GM21786 (cell line): ENCODE results near the gene JADE1.
A peak's percentile ranks its signal among the peaks of the same experiment; 100 is the strongest.

Experiments used
- ATAC-seq: cut with Tn5 transposase; IDR thresholded peaks from one replicate; pipeline ENCODE4 v1.9.1; 2021; ENCODE audit not compliant: unreplicated experiment

The JADE1 gene

GRCh38 chr4:128810331-128810870 lies 901 bp downstream of the JADE1 start:
- ATAC-seq = no peak

- peak; percentile 42 for ATAC-seq
Measured at GRCh38 chr4:128810871-128811570, 1.5 kb downstream of the JADE1 start.

DNA sequence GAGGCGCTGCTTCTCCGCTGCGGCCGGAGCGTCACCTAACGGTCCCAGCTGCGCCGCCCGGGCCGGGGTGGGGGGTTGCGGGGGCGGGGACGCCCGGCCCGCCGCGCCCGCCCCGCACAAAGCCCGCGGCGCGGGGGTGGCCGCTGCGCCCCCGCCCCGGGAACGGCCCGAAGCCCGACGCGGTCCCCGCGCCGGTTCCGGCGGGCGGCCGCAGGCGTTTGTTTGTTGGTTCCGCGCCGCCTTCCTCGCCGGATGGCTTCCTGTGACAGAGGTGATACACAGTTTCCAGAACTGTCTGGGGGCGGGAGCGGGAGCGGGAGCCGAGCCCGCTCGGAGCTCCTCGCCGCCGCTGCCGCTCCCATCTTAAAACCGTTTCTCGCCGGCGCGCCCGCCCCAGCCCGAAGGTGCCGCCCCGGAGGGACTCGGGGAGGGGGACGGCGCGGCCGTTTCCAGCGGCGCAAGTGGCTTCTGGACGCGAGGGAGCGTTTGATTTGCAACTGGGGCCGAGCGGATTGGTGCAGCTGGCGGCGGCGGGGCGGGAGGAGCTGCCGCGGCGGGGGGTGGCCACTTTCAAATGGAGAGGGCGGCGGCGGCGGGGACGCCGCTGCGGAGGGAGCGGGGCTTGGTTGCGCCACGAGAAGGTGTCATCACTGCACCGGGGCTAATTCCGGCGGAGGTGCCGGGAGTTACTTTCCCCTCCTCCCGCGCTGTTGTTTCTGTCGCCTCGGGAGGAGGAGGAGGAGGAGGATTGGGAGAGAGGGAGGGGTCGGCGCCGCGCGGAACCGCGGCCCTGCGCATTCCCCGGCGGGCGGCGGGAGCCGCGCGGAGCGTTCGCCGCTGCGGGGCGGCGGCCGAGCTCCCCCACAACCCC lies 2.3 kb downstream of the JADE1 start:
- peak; percentile 44 for ATAC-seq

- ATAC-seq = no peak
Measured at GRCh38 chr4:128812442-128813235, 3.1 kb downstream of the JADE1 start.

GRCh38 chr4:128813965-128814364 lies 4.5 kb downstream of the JADE1 start:
- ATAC-seq = no peak

DNA sequence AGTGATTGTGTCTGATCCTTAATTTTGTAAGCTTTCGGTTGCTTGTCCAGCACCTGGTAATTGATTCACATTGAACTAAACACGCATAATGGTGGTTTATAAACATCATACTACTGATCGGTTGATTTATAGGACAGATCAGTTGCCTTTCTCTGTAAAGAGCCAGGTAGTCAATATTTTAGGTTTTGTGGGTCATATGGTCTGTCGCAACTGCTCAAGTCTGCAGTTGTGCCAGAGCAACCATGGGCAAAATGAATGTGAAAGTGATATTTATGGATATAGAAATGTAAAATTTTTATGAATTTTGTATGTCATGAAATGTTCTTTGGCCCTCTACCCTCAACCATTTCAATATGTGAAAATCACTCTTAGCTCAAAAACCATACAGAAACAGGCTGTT lies 8.9 kb downstream of the JADE1 start:
- no peak for ATAC-seq

DNA sequence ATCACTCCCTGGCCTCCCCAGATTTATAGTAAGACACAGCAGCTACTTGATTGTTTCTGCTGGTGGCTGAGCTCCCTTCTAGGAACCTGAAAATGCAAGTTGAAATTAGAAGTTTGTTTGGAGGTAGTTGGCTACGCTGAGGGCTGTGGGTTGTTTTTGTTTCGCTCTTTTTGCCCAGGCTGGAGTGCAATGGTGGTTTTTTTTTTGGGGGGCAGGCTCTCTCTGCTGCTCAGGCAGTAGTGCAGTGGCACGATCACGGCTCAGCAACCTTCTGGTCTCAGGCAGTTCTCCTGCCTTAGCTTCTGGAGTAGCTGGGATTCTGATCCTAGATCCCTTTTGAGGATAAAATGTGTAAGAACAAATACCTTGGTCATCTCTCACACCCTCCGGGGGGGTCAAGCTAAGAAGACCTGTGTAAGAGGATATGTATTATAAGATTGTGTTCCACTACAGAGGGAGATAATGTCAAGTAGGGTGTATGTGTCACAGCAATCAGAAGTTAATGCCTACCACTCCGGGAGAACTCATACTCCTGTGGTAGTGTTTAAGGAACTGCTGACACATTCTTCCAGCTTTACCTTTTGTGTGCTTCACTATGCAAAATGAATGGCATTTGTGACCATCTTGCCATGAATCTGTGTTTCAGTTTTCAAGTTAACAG lies 9.7 kb downstream of the JADE1 start:
- no peak for ATAC-seq

GRCh38 chr4:128820671-128821070 lies 11.2 kb downstream of the JADE1 start:
- ATAC-seq = no peak

- ATAC-seq = no peak
Measured at GRCh38 chr4:128821151-128821550, 11.7 kb downstream of the JADE1 start.

GRCh38 chr4:128823025-128823661 lies 13.6 kb downstream of the JADE1 start:
- no peak for ATAC-seq

DNA sequence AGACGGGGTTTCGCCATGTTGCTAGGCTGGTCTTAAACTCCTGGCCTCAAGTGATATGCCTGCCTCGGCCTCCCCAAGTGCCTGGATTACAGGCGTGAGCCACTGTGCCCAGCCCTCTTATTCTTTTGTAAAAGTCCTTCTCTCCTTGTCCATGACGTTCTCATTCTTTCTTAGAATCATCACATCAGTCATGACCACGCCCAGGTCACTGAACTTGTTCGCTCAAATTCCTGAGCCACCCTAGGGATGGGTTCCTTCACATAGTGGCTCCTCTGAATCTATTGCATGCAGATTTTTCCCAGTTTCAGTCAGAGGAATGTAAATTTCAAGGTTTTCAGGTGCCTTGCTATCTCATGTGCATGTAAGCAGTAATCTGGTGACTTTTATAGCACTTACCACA lies 15.7 kb downstream of the JADE1 start:
- ATAC-seq = no peak

DNA sequence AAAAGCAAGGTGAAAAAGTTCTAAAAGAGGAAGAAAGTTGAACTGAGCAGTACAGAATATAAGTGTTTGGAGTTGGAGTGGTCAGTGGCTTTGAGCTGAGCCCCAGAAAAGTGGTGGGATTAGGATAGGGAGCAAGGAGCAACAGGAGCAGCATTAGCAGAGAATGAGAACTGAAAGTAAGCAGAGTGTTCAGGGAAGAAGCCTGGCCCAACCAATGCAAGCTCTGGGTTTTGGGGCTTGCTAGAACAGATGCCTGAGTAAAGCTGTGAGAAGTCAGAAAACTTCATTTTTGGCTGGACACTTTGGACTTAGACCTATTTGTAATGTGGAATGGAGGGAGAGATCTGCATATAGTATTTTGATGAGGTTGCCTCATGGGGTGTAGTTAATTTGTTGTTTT lies 17.8 kb downstream of the JADE1 start:
- peak; percentile 28 for ATAC-seq

GRCh38 chr4:128830906-128831503 lies 21.5 kb downstream of the JADE1 start:
- no peak for ATAC-seq

DNA sequence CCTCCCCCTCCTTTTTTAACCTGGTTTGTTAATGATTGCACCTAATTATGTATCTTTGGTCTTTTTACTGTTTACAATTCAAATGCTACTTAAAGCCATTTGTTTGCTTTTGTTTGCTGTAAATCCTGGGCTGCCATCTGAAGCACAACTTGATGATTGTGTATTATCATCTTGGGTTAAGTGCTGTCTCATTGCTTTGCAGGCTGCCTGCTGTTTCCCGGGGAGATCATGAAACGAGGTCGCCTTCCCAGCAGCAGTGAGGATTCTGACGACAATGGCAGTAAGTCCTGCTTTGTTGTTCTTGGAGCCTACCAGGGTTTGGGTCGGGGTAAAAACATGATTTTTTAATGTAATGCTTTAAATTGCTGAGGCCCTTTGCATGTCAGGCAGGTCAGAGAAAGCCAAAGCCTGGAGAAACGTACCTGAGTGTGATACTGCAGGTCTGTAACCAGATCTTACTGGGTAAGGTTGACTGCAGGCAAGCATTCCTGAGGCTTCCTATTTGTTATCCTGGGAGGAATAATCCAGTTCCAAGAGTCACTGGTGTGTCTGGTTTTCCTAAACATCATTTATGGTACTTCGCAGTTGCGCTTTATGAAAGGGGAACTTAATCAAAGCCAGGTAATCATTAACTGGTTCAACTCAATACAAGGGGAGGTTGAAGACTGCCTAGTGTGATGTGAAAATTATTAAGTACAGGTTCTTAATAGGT lies 22.2 kb downstream of the JADE1 start:
- ATAC-seq = peak; percentile 57

DNA sequence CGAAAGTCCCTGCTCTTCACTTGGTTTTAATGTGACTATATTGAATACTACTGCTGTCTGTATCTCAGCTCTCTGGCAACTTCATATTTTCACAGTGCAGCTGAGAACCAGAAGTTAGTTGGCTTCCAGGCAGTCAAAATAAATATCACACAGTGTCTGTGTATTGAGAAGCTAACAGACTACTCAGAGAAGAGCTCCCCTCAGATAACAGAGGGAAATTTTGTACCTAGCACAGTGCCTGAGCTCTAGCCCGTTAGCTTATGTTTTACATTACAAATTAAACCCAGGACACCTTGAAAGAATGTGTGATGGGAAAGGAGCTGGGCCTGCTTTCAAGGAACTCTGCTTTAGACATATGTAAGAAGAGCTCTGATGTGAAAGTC lies 22.7 kb downstream of the JADE1 start:
- no peak for ATAC-seq

DNA sequence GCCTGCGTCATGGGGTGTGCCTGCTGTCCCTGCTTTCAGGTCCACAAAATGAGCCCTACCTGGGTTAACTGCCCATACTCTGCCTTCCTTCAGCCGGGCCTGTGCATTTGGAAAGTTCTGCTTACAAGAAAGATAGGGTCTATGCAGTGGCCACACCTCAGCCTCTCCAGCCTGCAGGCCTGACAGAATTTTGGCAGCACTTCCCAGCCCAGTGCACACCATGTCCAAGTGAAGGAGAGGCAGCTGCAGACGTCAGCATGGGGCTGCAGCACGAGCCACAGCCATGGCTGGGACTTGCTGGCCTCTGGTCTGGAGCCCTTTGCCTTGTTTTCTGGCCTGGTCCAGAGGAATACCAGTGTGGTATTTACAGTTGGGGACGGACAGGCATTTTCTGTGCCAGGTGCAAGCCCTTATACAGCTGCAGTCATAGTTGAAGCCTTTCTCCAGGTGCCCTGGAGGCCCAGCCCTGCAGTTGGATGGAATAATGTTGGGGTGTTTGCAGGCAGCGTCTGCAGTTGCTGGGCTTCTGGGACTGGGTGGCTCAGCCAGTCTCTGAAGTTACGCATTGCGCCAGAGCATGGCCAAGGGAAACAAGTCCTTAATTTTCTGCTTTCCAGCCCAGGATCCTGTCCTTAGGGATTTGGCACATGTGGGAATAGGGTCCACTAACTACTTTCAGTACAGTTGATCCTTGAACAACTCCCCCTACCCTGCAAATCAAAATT lies 26.2 kb downstream of the JADE1 start:
- ATAC-seq = no peak

DNA sequence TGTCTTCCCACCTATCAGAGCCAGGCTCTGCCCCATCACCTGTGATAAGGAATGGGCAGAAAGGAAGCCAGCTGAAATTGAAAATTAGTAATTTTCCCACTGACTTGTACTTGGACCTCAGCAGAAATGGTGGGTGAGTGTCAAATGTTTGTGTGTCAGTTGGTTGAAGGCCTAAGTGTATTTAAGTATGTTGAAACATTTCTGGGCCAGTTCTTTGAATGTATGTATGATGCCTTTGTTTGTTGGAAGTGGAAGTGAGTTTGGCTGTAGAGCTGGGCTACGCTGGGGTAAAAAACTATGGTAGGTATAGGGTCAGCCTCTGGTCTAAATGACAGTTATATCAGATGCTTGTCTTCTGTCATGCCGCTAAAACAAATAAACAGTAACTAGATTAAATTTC lies 27.7 kb downstream of the JADE1 start:
- ATAC-seq = no peak

DNA sequence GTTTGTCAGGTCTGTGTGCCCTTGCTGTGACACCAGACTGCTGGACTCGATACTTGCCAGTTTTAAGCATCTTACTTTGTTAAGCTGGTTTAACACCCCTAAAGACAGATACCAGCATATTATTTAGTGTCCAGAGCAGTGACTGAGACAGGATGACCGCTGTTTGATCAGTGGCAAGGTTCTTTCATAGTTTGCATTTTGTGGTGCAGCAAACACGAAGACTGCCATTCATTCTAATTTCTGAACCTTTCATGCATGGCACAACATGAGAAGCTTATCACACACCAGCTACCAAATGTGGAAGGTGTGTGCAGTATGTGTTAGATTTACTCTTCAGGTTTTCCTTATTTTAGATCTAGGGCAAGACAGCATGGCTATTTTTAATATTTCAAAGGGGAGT lies 28.2 kb downstream of the JADE1 start:
- no peak for ATAC-seq
